ENCODE data around the gene PHF20. TPM values are rescaled to one million over a fixed set of nuclear protein-coding genes. Genes with fewer than 3 reads are reported as not detected.

PHF20 gene
- total RNA-seq, 1 experiment from 2014 or later: 65.8 TPM

GRCh38 chr20:35887393-35888064, 115.7 kb downstream of the PHF20 start:
- H3K4me1 Mint-ChIP-seq: peaks cover 6% of the 10 kb centered on the region
- no peak for ATAC-seq
- no peak overlapping the region for H3K27ac Mint-ChIP-seq
- POLR2A ChIA-PET: interaction anchor here (0.5 kb wide), 1 partner anchor 221 kb away, joined by 7 read pairs; no protein-coding TSS in a partner anchor
- peaks cover 5% of the 10 kb centered on the region; the same call in 1 of the 2 replicates for H3K36me3 Mint-ChIP-seq
- no peaks in the 10 kb centered on the region for H3K27me3 Mint-ChIP-seq (ENCODE audit: low read depth)
- DNase-seq (ENCODE audit: low spot score): no peak
- CTCF ChIA-PET: interaction anchor here (0.6 kb wide), 1 partner anchor 94 kb away, joined by 3 read pairs; no protein-coding TSS in a partner anchor
- no peaks in the 10 kb centered on the region for H3K9me3 Mint-ChIP-seq
- TF ChIP-seq GABPB1 (CRISPR knock-in tag; IDR thresholded peaks at IDR 0.05) (no peak), AR (CRISPR knock-in tag; IDR thresholded peaks at IDR 0.05) (no peak), NFYB (CRISPR knock-in tag; conservative IDR thresholded peaks at IDR 0.05; ENCODE audit: low read depth) (no peak), SMAD4 (CRISPR knock-in tag; IDR thresholded peaks at IDR 0.05) (no peak), ZNF416 (CRISPR knock-in tag; IDR thresholded peaks at IDR 0.05) (no peak), SOX15 (CRISPR knock-in tag; IDR thresholded peaks at IDR 0.05) (no peak), ZBTB43 (CRISPR knock-in tag; IDR thresholded peaks at IDR 0.05) (no peak), E2F5 (CRISPR knock-in tag; IDR thresholded peaks at IDR 0.05) (no peak), ATF1 (CRISPR knock-in tag; IDR thresholded peaks at IDR 0.05) (no peak), GRHL2 (CRISPR knock-in tag; IDR thresholded peaks at IDR 0.05; ENCODE audit: insufficient replicate concordance, severe bottlenecking) (no peak), ERG (CRISPR knock-in tag; IDR thresholded peaks at IDR 0.05) (no peak)
- TF ChIP-seq, protein P1, sequence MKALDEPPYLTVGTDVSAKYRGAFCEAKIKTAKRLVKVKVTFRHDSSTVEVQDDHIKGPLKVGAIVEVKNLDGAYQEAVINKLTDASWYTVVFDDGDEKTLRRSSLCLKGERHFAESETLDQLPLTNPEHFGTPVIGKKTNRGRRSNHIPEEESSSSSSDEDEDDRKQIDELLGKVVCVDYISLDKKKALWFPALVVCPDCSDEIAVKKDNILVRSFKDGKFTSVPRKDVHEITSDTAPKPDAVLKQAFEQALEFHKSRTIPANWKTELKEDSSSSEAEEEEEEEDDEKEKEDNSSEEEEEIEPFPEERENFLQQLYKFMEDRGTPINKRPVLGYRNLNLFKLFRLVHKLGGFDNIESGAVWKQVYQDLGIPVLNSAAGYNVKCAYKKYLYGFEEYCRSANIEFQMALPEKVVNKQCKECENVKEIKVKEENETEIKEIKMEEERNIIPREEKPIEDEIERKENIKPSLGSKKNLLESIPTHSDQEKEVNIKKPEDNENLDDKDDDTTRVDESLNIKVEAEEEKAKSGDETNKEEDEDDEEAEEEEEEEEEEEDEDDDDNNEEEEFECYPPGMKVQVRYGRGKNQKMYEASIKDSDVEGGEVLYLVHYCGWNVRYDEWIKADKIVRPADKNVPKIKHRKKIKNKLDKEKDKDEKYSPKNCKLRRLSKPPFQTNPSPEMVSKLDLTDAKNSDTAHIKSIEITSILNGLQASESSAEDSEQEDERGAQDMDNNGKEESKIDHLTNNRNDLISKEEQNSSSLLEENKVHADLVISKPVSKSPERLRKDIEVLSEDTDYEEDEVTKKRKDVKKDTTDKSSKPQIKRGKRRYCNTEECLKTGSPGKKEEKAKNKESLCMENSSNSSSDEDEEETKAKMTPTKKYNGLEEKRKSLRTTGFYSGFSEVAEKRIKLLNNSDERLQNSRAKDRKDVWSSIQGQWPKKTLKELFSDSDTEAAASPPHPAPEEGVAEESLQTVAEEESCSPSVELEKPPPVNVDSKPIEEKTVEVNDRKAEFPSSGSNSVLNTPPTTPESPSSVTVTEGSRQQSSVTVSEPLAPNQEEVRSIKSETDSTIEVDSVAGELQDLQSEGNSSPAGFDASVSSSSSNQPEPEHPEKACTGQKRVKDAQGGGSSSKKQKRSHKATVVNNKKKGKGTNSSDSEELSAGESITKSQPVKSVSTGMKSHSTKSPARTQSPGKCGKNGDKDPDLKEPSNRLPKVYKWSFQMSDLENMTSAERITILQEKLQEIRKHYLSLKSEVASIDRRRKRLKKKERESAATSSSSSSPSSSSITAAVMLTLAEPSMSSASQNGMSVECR (CRISPR knock-in tag; IDR thresholded peaks at IDR 0.05; ENCODE audit: borderline replicate concordance): no peak
- no peak overlapping the region for H3K4me3 Mint-ChIP-seq

GRCh38 chr20:35888657-35889056, 116.8 kb downstream of the PHF20 start:
- Mint-ChIP-seq H3K4me3 (no peak overlapping the region), H3K27me3 (ENCODE audit: low read depth) (no peaks in the 10 kb centered on the region), H3K4me1 (peaks cover 5% of the 10 kb centered on the region), H3K36me3 (peaks cover 5% of the 10 kb centered on the region; the same call in 1 of the 2 replicates), H3K27ac (no peak overlapping the region), H3K9me3 (no peaks in the 10 kb centered on the region)
- DNase-seq (ENCODE audit: low spot score) (no peak), ATAC-seq (no peak)
- ChIA-PET CTCF (no interaction called here), POLR2A (no interaction called here)
- no peak for TF ChIP-seq ZNF423 (CRISPR knock-in tag; IDR thresholded peaks at IDR 0.05)
- TF ChIP-seq FOXP1 (CRISPR knock-in tag; IDR thresholded peaks at IDR 0.05; ENCODE audit: borderline replicate concordance): no peak
- TF ChIP-seq ZNF396 (CRISPR knock-in tag; IDR thresholded peaks at IDR 0.05; ENCODE audit: borderline replicate concordance): no peak
- no peak for TF ChIP-seq AFF4 (CRISPR knock-in tag; IDR thresholded peaks at IDR 0.05; ENCODE audit: borderline replicate concordance)
- no peak for TF ChIP-seq USF2 (CRISPR knock-in tag; IDR thresholded peaks at IDR 0.05)
- TF ChIP-seq, protein P2, sequence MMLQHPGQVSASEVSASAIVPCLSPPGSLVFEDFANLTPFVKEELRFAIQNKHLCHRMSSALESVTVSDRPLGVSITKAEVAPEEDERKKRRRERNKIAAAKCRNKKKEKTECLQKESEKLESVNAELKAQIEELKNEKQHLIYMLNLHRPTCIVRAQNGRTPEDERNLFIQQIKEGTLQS (CRISPR knock-in tag; conservative IDR thresholded peaks at IDR 0.05): no peak
